Brain microvascular endothelial cell (primary cell): ENCODE results near the gene LPAR3.

ENCODE experiments used
- DNase-seq: peaks from one replicate; pipeline ENCODE4 v3.0.0-alpha.2; 2020
- H3K27ac ChIP-seq: fragments of 250-450 bp; sonication (Bioruptor Pico); 2 replicates; pipeline ENCODE4 v1.5.1; 2020; ENCODE audit warnings: mild to moderate bottlenecking, moderate library complexity
- H3K27me3 ChIP-seq: fragments of 250-450 bp; sonication (Bioruptor Pico); replicated peaks from 2 replicates; pipeline ENCODE4 v1.5.1; 2020; ENCODE audit warnings: mild to moderate bottlenecking
- H3K36me3 ChIP-seq: fragments of 250-450 bp; sonication (Bioruptor Pico); replicated peaks from 2 replicates; pipeline ENCODE4 v1.5.1; 2020; ENCODE audit warnings: mild to moderate bottlenecking
- H3K4me3 ChIP-seq: 2 replicates; pipeline ENCODE4 v1.5.1; 2011; ENCODE audit warnings: low read depth, mild to moderate bottlenecking, control low read depth, low read length, moderate library complexity
- in situ Hi-C: cut with HindIII; loops from 2 replicates; pipeline ENCODE4 v1.10.0; 2017; ENCODE audit warnings: low sequenced_read_pairs, low pct_ligation_motif_present
- TF ChIP-seq, protein P1 (sequence below): IDR thresholded peaks from 2 replicates; pipeline ENCODE4 v1.5.1; 2011; ENCODE audit warnings: low read depth, mild to moderate bottlenecking, moderate library complexity, low read length, control low read depth, inconsistent platforms; ENCODE audit errors: missing control alignments

LPAR3 gene

DNA sequence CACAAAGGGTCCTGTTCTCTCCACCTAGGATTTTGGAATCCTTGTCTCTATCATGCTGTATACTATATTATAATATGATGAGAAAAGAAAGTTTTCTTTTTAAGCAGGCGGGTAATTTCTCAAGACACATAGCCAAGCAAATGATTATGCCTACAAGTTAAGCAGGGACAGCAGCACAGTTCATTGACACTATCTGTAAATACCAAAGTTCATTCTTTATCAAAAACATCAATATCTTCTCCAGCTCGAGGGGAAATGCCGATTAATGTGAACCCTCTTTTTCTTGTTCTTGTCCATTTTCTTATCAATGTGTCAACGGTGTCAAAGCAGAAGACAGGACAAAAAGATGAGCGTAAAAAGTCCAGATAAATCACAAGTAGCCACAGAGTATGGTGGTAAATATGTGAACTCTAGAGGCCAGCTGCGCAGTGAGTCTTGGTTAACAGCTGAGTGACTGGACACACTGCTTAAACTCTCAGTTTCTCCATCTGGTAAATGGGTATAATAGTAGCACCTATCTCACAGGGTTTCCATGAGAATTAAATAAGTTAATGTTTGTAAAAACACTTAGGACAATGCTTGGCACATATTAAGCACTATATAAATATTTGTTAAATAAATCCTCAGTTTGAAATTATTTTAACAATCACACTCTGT is 30.9 kb downstream of the LPAR3 start:
- Histone ChIP-seq H3K27me3 (no peaks in the 10 kb centered on the region), H3K27ac (no peak overlapping the region), H3K4me3 (no peak overlapping the region), H3K36me3 (no peaks in the 10 kb centered on the region)
- TF ChIP-seq, protein P1, sequence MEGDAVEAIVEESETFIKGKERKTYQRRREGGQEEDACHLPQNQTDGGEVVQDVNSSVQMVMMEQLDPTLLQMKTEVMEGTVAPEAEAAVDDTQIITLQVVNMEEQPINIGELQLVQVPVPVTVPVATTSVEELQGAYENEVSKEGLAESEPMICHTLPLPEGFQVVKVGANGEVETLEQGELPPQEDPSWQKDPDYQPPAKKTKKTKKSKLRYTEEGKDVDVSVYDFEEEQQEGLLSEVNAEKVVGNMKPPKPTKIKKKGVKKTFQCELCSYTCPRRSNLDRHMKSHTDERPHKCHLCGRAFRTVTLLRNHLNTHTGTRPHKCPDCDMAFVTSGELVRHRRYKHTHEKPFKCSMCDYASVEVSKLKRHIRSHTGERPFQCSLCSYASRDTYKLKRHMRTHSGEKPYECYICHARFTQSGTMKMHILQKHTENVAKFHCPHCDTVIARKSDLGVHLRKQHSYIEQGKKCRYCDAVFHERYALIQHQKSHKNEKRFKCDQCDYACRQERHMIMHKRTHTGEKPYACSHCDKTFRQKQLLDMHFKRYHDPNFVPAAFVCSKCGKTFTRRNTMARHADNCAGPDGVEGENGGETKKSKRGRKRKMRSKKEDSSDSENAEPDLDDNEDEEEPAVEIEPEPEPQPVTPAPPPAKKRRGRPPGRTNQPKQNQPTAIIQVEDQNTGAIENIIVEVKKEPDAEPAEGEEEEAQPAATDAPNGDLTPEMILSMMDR, result no peak
- in situ Hi-C loops, result no loop called here
- DNase-seq, result no peak

DNA sequence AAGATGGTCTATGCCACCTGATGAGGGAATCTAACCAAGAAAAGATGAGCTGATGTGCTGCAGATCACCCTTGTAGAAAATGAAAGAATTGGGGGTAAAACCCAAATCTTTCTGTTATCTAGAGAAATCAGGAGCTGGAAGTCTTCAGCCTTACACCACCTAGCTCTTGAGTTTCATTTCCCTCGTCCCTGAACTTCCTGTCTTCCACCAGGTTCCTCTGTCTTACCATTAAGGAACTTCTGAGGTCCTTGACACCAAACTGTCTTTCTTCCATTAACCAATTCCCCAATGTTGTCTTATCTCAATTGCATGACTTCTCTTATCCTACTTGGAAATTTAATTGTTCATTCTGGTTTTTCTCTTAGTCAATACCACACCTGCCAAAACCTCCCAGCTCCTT is 31.5 kb downstream of the LPAR3 start:
- no peak overlapping the region for H3K27ac ChIP-seq
- no peaks in the 10 kb centered on the region for H3K36me3 ChIP-seq
- H3K27me3 ChIP-seq, result no peaks in the 10 kb centered on the region
- DNase-seq, result no peak
- in situ Hi-C loops, result no loop called here
- TF ChIP-seq, protein P1, result no peak
- no peak overlapping the region for H3K4me3 ChIP-seq

DNA sequence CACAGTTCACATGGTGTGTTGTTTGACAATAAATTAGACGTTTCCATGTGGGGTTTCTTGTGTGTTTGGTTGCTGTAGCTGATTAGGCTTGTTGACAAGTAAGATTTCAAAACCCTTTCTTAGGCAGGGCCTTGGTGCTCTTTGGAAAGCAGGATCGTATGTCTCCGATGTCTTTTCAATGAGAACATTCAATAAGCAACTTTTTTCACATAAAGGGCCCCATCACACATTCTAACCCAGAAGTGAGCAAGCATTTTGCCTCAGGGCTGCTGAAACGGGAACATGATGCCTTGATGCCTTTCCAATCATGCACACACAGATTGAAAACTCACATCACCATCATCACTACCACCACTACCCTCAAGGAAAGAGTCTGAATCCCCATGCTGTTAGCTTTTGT is 33.1 kb downstream of the LPAR3 start:
- Histone ChIP-seq H3K27me3 (no peaks in the 10 kb centered on the region), H3K36me3 (no peaks in the 10 kb centered on the region), H3K27ac (no peak overlapping the region), H3K4me3 (no peak overlapping the region)
- in situ Hi-C loops, result no loop called here
- DNase-seq, result no peak
- TF ChIP-seq, protein P1, result no peak

DNA sequence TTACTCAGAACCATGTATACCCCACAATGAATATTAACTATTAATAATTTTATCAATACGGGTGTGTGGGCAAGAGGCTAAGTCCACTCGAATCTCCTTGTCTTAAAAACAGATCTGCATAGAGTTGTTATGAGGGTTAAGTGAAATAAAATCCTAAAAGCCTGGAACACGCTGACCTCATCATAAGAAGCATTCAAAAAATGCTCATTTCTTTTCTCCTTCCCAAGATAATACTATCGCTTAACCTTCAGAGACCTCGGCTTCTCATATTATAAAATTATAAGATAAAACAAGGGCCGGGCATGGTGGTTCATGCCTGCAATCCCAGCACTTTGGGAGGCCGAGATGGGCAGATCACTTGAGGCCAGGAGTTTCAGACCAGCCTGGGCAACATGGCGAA is 35.1 kb downstream of the LPAR3 start:
- in situ Hi-C loops, result no loop called here

DNA sequence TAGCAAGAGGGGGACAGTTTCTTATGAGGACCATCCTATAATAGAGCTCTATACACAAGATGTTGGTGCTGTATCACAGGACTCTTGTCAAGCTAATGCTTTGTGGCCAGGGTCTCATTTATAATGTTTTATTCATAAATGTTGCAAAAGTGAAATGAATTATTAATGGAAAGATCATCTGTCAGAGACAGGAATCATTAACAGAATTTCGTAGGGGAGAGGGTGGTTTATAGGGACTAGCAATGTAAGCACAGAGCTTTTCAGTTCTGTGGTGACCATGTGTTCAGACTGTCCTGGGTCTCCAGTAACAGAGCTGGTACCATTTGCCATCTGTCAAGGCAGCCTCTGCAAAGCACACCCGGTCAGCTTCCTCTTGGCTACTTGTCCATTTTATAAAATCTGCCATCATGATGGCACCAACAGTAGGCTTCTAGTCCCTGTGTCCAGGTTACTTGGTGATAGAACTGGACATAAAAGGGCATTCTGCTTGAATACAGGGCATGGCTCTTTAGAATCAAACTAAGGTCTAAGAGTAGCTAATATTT is 36.2 kb downstream of the LPAR3 start:
- H3K27me3 ChIP-seq, result no peaks in the 10 kb centered on the region
- in situ Hi-C loops, result no loop called here
- no peak overlapping the region for H3K27ac ChIP-seq
- no peak overlapping the region for H3K4me3 ChIP-seq
- H3K36me3 ChIP-seq, result no peaks in the 10 kb centered on the region
- TF ChIP-seq, protein P1, result no peak
- DNase-seq, result no peak

More for the DNA sequence above, 35.1 kb downstream of the LPAR3 start:
- Histone ChIP-seq H3K27me3 (no peaks in the 10 kb centered on the region), H3K27ac (no peak overlapping the region), H3K36me3 (no peaks in the 10 kb centered on the region), H3K4me3 (no peak overlapping the region)
- no peak for DNase-seq
- TF ChIP-seq, protein P1, result no peak
